22Rv1 (cell line): Measurements from ENCODE around the gene ZMAT5.

Experiments used
- ZFX ChIP-seq: fragments of 450-650 bp; IDR thresholded peaks from 2 replicates; pipeline ENCODE4 v1.6.1; 2017; ENCODE audit warnings: antibody characterized with exemption, borderline replicate concordance
- TF ChIP-seq, protein P1 (sequence below): fragments of 450-650 bp; IDR thresholded peaks from 2 replicates; pipeline ENCODE4 v1.5.1; 2017; ENCODE audit warnings: mild to moderate bottlenecking

DNA sequence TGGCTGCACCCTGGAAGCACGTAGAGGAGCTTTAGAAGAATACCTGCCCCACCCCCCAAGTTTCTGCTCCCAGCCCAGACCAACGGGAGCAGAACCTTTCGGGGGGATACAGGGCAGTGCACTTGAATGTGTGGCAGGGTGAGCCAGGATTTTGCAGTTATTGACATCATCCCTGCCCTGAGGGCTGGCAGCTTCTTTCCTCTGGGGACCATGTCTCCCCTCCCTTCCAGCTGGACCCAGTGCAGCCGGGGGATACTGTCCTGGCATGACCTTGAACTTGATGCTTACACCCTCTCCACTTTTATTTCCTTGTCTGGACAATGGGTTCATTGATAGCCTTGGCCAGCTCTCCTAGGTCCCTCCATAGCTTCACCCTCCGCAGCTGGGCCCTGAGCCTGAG, 51.1 kb downstream of the ZMAT5 start:
- TF ChIP-seq, protein P1, sequence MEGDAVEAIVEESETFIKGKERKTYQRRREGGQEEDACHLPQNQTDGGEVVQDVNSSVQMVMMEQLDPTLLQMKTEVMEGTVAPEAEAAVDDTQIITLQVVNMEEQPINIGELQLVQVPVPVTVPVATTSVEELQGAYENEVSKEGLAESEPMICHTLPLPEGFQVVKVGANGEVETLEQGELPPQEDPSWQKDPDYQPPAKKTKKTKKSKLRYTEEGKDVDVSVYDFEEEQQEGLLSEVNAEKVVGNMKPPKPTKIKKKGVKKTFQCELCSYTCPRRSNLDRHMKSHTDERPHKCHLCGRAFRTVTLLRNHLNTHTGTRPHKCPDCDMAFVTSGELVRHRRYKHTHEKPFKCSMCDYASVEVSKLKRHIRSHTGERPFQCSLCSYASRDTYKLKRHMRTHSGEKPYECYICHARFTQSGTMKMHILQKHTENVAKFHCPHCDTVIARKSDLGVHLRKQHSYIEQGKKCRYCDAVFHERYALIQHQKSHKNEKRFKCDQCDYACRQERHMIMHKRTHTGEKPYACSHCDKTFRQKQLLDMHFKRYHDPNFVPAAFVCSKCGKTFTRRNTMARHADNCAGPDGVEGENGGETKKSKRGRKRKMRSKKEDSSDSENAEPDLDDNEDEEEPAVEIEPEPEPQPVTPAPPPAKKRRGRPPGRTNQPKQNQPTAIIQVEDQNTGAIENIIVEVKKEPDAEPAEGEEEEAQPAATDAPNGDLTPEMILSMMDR: no peak
- TF ChIP-seq ZFX: no peak
